Measurements from ENCODE around the gene EPHA2.
A peak's percentile ranks its signal among the peaks of the same experiment; 100 is the strongest.
"Not testable (repeated sequence)": the region's sequence is repeated elsewhere in the genome, so short reads cannot be mapped to it uniquely, and the experiment has no call there.

The EPHA2 gene

GRCh38 chr1:16165548-16165947 lies 9.7 kb upstream of the EPHA2 start:
- no peaks in the 10 kb centered on the region for H3K27me3 ChIP-seq (ENCODE audit: insufficient read depth, low read length)

GRCh38 chr1:16165073-16165364 lies 9.2 kb upstream of the EPHA2 start:
- H3K4me1 ChIP-seq (ENCODE audit: control insufficient read depth, insufficient read depth, low read length, unreplicated experiment) = peaks cover 16% of the 10 kb centered on the region
- H3K27me3 ChIP-seq (ENCODE audit: insufficient read depth, low read length) = no peaks in the 10 kb centered on the region
- H3K79me2 ChIP-seq (ENCODE audit: control insufficient read depth, insufficient read depth, low read length, unreplicated experiment) = no peaks in the 10 kb centered on the region
- no peak overlapping the region for H3K4me3 ChIP-seq (ENCODE audit: low read depth, low read length)
- no peak overlapping the region for H2AFZ ChIP-seq (ENCODE audit: low read length, unreplicated experiment)
- no peaks in the 10 kb centered on the region for H3K36me3 ChIP-seq (ENCODE audit: insufficient read depth, low read length)
- peak overlapping the region; percentile 61; the same call in 1 of the 2 replicates for H3K27ac ChIP-seq (ENCODE audit: low read depth, low read length)

More at GRCh38 chr1:16165548-16165947, 9.7 kb upstream of the EPHA2 start:
- no peak overlapping the region for H3K27ac ChIP-seq (ENCODE audit: low read depth, low read length)
- H3K4me1 ChIP-seq (ENCODE audit: control insufficient read depth, insufficient read depth, low read length, unreplicated experiment) = peaks cover 16% of the 10 kb centered on the region
- no peaks in the 10 kb centered on the region for H3K79me2 ChIP-seq (ENCODE audit: control insufficient read depth, insufficient read depth, low read length, unreplicated experiment)
- no peak overlapping the region for H3K4me3 ChIP-seq (ENCODE audit: low read depth, low read length)
- H2AFZ ChIP-seq (ENCODE audit: low read length, unreplicated experiment) = no peak overlapping the region
- H3K36me3 ChIP-seq (ENCODE audit: insufficient read depth, low read length) = no peaks in the 10 kb centered on the region

- Histone ChIP-seq H2AFZ (ENCODE audit: low read length, unreplicated experiment) (no peak overlapping the region), H3K79me2 (ENCODE audit: control insufficient read depth, insufficient read depth, low read length, unreplicated experiment) (no peaks in the 10 kb centered on the region), H3K27ac (ENCODE audit: low read depth, low read length) (peak overlapping the region; percentile 61; the same call in 1 of the 2 replicates), H3K4me1 (ENCODE audit: control insufficient read depth, insufficient read depth, low read length, unreplicated experiment) (peaks cover 16% of the 10 kb centered on the region), H3K36me3 (ENCODE audit: insufficient read depth, low read length) (no peaks in the 10 kb centered on the region), H3K27me3 (ENCODE audit: insufficient read depth, low read length) (no peaks in the 10 kb centered on the region), H3K4me3 (ENCODE audit: low read depth, low read length) (no peak overlapping the region)
Measured at GRCh38 chr1:16164213-16165072, 8.6 kb upstream of the EPHA2 start.

GRCh38 chr1:16163608-16164212 lies 7.8 kb upstream of the EPHA2 start:
- H3K27me3 ChIP-seq (ENCODE audit: insufficient read depth, low read length); H3K4me3 ChIP-seq (ENCODE audit: low read depth, low read length); H3K36me3 ChIP-seq (ENCODE audit: insufficient read depth, low read length); H3K79me2 ChIP-seq (ENCODE audit: control insufficient read depth, insufficient read depth, low read length, unreplicated experiment); H2AFZ ChIP-seq (ENCODE audit: low read length, unreplicated experiment): not testable (repeated sequence)
- Histone ChIP-seq H3K4me1 (ENCODE audit: control insufficient read depth, insufficient read depth, low read length, unreplicated experiment) (peaks cover 14% of the 10 kb centered on the region), H3K27ac (ENCODE audit: low read depth, low read length) (peak overlapping the region; percentile 61; the same call in 1 of the 2 replicates)

- no peak overlapping the region for H3K27ac ChIP-seq (ENCODE audit: low read depth, low read length)
- H3K27me3 ChIP-seq (ENCODE audit: insufficient read depth, low read length) = no peaks in the 10 kb centered on the region
- H3K4me3 ChIP-seq (ENCODE audit: low read depth, low read length) = no peak overlapping the region
- peaks cover 12% of the 10 kb centered on the region for H3K4me1 ChIP-seq (ENCODE audit: control insufficient read depth, insufficient read depth, low read length, unreplicated experiment)
- H3K79me2 ChIP-seq (ENCODE audit: control insufficient read depth, insufficient read depth, low read length, unreplicated experiment) = no peaks in the 10 kb centered on the region
- no peak overlapping the region for H2AFZ ChIP-seq (ENCODE audit: low read length, unreplicated experiment)
- no peaks in the 10 kb centered on the region for H3K36me3 ChIP-seq (ENCODE audit: insufficient read depth, low read length)
Measured at GRCh38 chr1:16162163-16162822, 6.4 kb upstream of the EPHA2 start.

GRCh38 chr1:16161717-16162116 lies 5.8 kb upstream of the EPHA2 start:
- no peak overlapping the region for H3K4me3 ChIP-seq (ENCODE audit: low read depth, low read length)

GRCh38 chr1:16158993-16159831 lies 3.3 kb upstream of the EPHA2 start:
- no peak overlapping the region for H2AFZ ChIP-seq (ENCODE audit: low read length, unreplicated experiment)
- H3K36me3 ChIP-seq (ENCODE audit: insufficient read depth, low read length) = no peaks in the 10 kb centered on the region
- H3K79me2 ChIP-seq (ENCODE audit: control insufficient read depth, insufficient read depth, low read length, unreplicated experiment) = peaks cover 13% of the 10 kb centered on the region
- H3K27me3 ChIP-seq (ENCODE audit: insufficient read depth, low read length) = no peaks in the 10 kb centered on the region
- H3K4me3 ChIP-seq (ENCODE audit: low read depth, low read length) = no peak overlapping the region
- peaks cover 16% of the 10 kb centered on the region for H3K4me1 ChIP-seq (ENCODE audit: control insufficient read depth, insufficient read depth, low read length, unreplicated experiment)
- H3K27ac ChIP-seq (ENCODE audit: low read depth, low read length) = no peak overlapping the region

More at GRCh38 chr1:16161717-16162116, 5.8 kb upstream of the EPHA2 start:
- Histone ChIP-seq H3K36me3 (ENCODE audit: insufficient read depth, low read length) (no peaks in the 10 kb centered on the region), H2AFZ (ENCODE audit: low read length, unreplicated experiment) (no peak overlapping the region), H3K27ac (ENCODE audit: low read depth, low read length) (no peak overlapping the region), H3K27me3 (ENCODE audit: insufficient read depth, low read length) (no peaks in the 10 kb centered on the region), H3K4me1 (ENCODE audit: control insufficient read depth, insufficient read depth, low read length, unreplicated experiment) (peaks cover 18% of the 10 kb centered on the region), H3K79me2 (ENCODE audit: control insufficient read depth, insufficient read depth, low read length, unreplicated experiment) (no peaks in the 10 kb centered on the region)

GRCh38 chr1:16158025-16158424 lies 2.2 kb upstream of the EPHA2 start:
- Histone ChIP-seq H3K79me2 (ENCODE audit: control insufficient read depth, insufficient read depth, low read length, unreplicated experiment) (peaks cover 24% of the 10 kb centered on the region), H3K27me3 (ENCODE audit: insufficient read depth, low read length) (no peaks in the 10 kb centered on the region), H3K4me3 (ENCODE audit: low read depth, low read length) (peak overlapping the region; percentile 93; the same call in 1 of the 2 replicates), H2AFZ (ENCODE audit: low read length, unreplicated experiment) (no peak overlapping the region), H3K27ac (ENCODE audit: low read depth, low read length) (no peak overlapping the region), H3K36me3 (ENCODE audit: insufficient read depth, low read length) (no peaks in the 10 kb centered on the region), H3K4me1 (ENCODE audit: control insufficient read depth, insufficient read depth, low read length, unreplicated experiment) (peaks cover 25% of the 10 kb centered on the region)

- Histone ChIP-seq H3K4me1 (ENCODE audit: control insufficient read depth, insufficient read depth, low read length, unreplicated experiment) (peaks cover 34% of the 10 kb centered on the region), H3K79me2 (ENCODE audit: control insufficient read depth, insufficient read depth, low read length, unreplicated experiment) (peaks cover 35% of the 10 kb centered on the region), H3K27ac (ENCODE audit: low read depth, low read length) (0 out of 2 replicates have a peak overlapping the region, but pooled peaks have one; percentile 29), H3K4me3 (ENCODE audit: low read depth, low read length) (peak overlapping the region; percentile 93), H3K36me3 (ENCODE audit: insufficient read depth, low read length) (no peaks in the 10 kb centered on the region), H3K27me3 (ENCODE audit: insufficient read depth, low read length) (no peaks in the 10 kb centered on the region), H2AFZ (ENCODE audit: low read length, unreplicated experiment) (peak overlapping the region; percentile 45)
Measured at GRCh38 chr1:16156848-16157495, 1.1 kb upstream of the EPHA2 start.

Measured in ACC112 (cell line).